Skeletal muscle tissue (tissue), 4 donors: ENCODE measurements around the gene BCKDHA. TPM values are rescaled to one million over a fixed set of nuclear protein-coding genes. Genes with fewer than 3 reads are reported as not detected.
"Not testable (repeated sequence)": the region's sequence is repeated elsewhere in the genome, so short reads cannot be mapped to it uniquely, and the experiment has no call there.

Experiments
- H3K27ac ChIP-seq: one replicate; pipeline ENCODE4 v1.7.0; 2013; ENCODE audit warnings: mild to moderate bottlenecking, low read depth, low read length, inconsistent platforms
- H3K27me3 ChIP-seq, 3 donors: one replicate each; pipeline ENCODE4 v1.7.0; 2013; ENCODE audit warnings: low read length in 3 of 3; ENCODE audit not compliant: control insufficient read depth in 3 of 3, insufficient read depth in 3 of 3
- H3K36me3 ChIP-seq, 3 donors: one replicate each; pipeline ENCODE4 v1.7.0; 2013; ENCODE audit warnings: low read length in 3 of 3; ENCODE audit not compliant: control insufficient read depth in 3 of 3, insufficient read depth in 3 of 3
- H3K4me1 ChIP-seq, 3 donors: one replicate each; pipeline ENCODE4 v1.7.0; 2013; ENCODE audit warnings: low read length in 3 of 3, mild to moderate bottlenecking in 3 of 3; ENCODE audit not compliant: control insufficient read depth in 3 of 3, insufficient read depth in 3 of 3
- H3K4me3 ChIP-seq, 3 donors: one replicate each; pipeline ENCODE4 v1.7.0; 2013; ENCODE audit warnings: low read length in 3 of 3
- H3K9ac ChIP-seq, 3 donors: one replicate each; pipeline ENCODE4 v1.7.0; 2013; ENCODE audit warnings: low read length in 3 of 3, mild to moderate bottlenecking in 3 of 3, moderate library complexity in 2 of 3, low read depth in 1 of 3
- H3K9me3 ChIP-seq, 3 donors: one replicate each; pipeline ENCODE4 v1.7.0; 2013; ENCODE audit warnings: low read length in 3 of 3; ENCODE audit not compliant: control insufficient read depth in 3 of 3
- total RNA-seq: library from RNA; depleted of rRNA; stranded (reverse); fragments of >200 nt; gene quantifications from one replicate; pipeline ENCODE4 v1.2.3, GENCODE V29; 2014
- donor health status: Osteomylitis.

The BCKDHA gene
- total RNA-seq, 1 donor from 2014 or later, result 46.4 TPM

GRCh38 chr19:41428481-41428859 is 30.9 kb downstream of the BCKDHA start:
- Histone ChIP-seq H3K4me3 (peak overlapping the region in 2 of 3 donors; percentile 13 to 65), H3K27me3 (no peaks in the 10 kb centered on the region), H3K9ac (peak overlapping the region in 1 of 3 donors; percentile 75), H3K36me3 (peaks cover 38 to 51% (median 48%) of the 10 kb centered on the region in 3 donors), H3K4me1 (peaks cover 36 to 57% (median 46%) of the 10 kb centered on the region in 3 donors), H3K27ac (peak overlapping the region; percentile 65), H3K9me3 (no peaks in the 10 kb centered on the region)

- peaks cover 20 to 36% (median 27%) of the 10 kb centered on the region in 3 donors for H3K36me3 ChIP-seq
These were observed 33.3 kb downstream of the BCKDHA start for GRCh38 chr19:41430922-41431321.

GRCh38 chr19:41431426-41432386 is 34.1 kb downstream of the BCKDHA start:
- peak overlapping the region; percentile 51 to 87 (median 73) for H3K9ac ChIP-seq
- no peaks in the 10 kb centered on the region for H3K9me3 ChIP-seq
- peak overlapping the region; percentile 39 to 78 (median 64) for H3K4me3 ChIP-seq
- H3K4me1 ChIP-seq, result peaks cover 36 to 48% (median 41%) of the 10 kb centered on the region in 3 donors
- peak overlapping the region; percentile 85 for H3K27ac ChIP-seq
- peaks cover 23 to 36% (median 28%) of the 10 kb centered on the region in 3 donors for H3K36me3 ChIP-seq
- H3K27me3 ChIP-seq, result no peaks in the 10 kb centered on the region

More at GRCh38 chr19:41430922-41431321, 33.3 kb downstream of the BCKDHA start:
- peak overlapping the region; percentile 85 for H3K27ac ChIP-seq
- H3K4me1 ChIP-seq, result peaks cover 36 to 51% (median 43%) of the 10 kb centered on the region in 3 donors
- no peaks in the 10 kb centered on the region for H3K27me3 ChIP-seq
- peak overlapping the region in 1 of 3 donors; percentile 45 for H3K4me3 ChIP-seq
- no peaks in the 10 kb centered on the region for H3K9me3 ChIP-seq
- peak overlapping the region in 2 of 3 donors; percentile 51 to 87 for H3K9ac ChIP-seq

- Histone ChIP-seq H3K9me3 (no peaks in the 10 kb centered on the region), H3K36me3 (peaks cover 27 to 44% (median 30%) of the 10 kb centered on the region in 3 donors), H3K27ac (peak overlapping the region; percentile 85), H3K4me3 (no peak overlapping the region), H3K9ac (peak overlapping the region in 2 of 3 donors; percentile 2 to 80), H3K4me1 (peaks cover 27 to 39% (median 32%) of the 10 kb centered on the region in 3 donors), H3K27me3 (no peaks in the 10 kb centered on the region)
These were observed 35.6 kb downstream of the BCKDHA start for GRCh38 chr19:41433171-41433570.

GRCh38 chr19:41434450-41434849 is 36.8 kb downstream of the BCKDHA start:
- no peak overlapping the region for H3K4me3 ChIP-seq
- H3K27ac ChIP-seq, result no peak overlapping the region
- peaks cover 25 to 36% (median 27%) of the 10 kb centered on the region in 3 donors for H3K36me3 ChIP-seq
- H3K9ac ChIP-seq, result no peak overlapping the region
- no peaks in the 10 kb centered on the region for H3K9me3 ChIP-seq
- peaks cover 27 to 38% (median 38%) of the 10 kb centered on the region in 3 donors for H3K4me1 ChIP-seq
- no peaks in the 10 kb centered on the region for H3K27me3 ChIP-seq

- H3K4me1 ChIP-seq, result peaks cover 27 to 42% (median 38%) of the 10 kb centered on the region in 3 donors
- H3K4me3 ChIP-seq, H3K27me3 ChIP-seq, H3K9me3 ChIP-seq, H3K9ac ChIP-seq, H3K27ac ChIP-seq: not testable (repeated sequence)
- peaks cover 27 to 36% (median 27%) of the 10 kb centered on the region in 3 donors for H3K36me3 ChIP-seq
These were observed 37.8 kb downstream of the BCKDHA start for GRCh38 chr19:41435376-41435775.

- Histone ChIP-seq H3K36me3 (peaks cover 25 to 36% (median 27%) of the 10 kb centered on the region in 3 donors), H3K27me3 (no peaks in the 10 kb centered on the region), H3K4me3 (no peak overlapping the region), H3K27ac (no peak overlapping the region), H3K4me1 (peaks cover 23 to 35% (median 31%) of the 10 kb centered on the region in 3 donors), H3K9ac (no peak overlapping the region), H3K9me3 (no peaks in the 10 kb centered on the region)
These were observed 38.5 kb downstream of the BCKDHA start for GRCh38 chr19:41435936-41436673.

GRCh38 chr19:41436674-41436951 is 39.0 kb downstream of the BCKDHA start:
- H3K9ac ChIP-seq, result no peak overlapping the region
- no peaks in the 10 kb centered on the region for H3K27me3 ChIP-seq
- H3K9me3 ChIP-seq, result no peaks in the 10 kb centered on the region
- no peak overlapping the region for H3K4me3 ChIP-seq
- no peak overlapping the region for H3K27ac ChIP-seq
- H3K4me1 ChIP-seq, result peaks cover 18 to 30% (median 26%) of the 10 kb centered on the region in 3 donors
- peaks cover 25 to 32% (median 27%) of the 10 kb centered on the region in 3 donors for H3K36me3 ChIP-seq

- H3K27me3 ChIP-seq, result no peaks in the 10 kb centered on the region
- no peak overlapping the region for H3K9ac ChIP-seq
- H3K36me3 ChIP-seq, result peaks cover 12 to 19% (median 17%) of the 10 kb centered on the region in 3 donors
- peaks cover 6 to 15% (median 12%) of the 10 kb centered on the region in 3 donors for H3K4me1 ChIP-seq
- H3K4me3 ChIP-seq, result no peak overlapping the region
- no peaks in the 10 kb centered on the region for H3K9me3 ChIP-seq
- no peak overlapping the region for H3K27ac ChIP-seq
These were observed 40.4 kb downstream of the BCKDHA start for GRCh38 chr19:41437944-41438574.
